HepG2 (cell line): ENCODE measurements around the gene KAT14. TPM values are rescaled to one million over a fixed set of nuclear protein-coding genes. Genes with fewer than 3 reads are reported as not detected.
A peak's percentile ranks its signal among the peaks of the same experiment; 100 is the strongest.

Experiments used
- FOXA1 ChIP-seq, 2 experiments: fragments of 450-650 bp in 1 of 2; sonication (generic) in 1 of 2; formaldehyde crosslinking in 1 of 2; IDR thresholded peaks; 2 replicates each; pipeline versions ENCODE4 v1.4.0 to v1.6.1; 2016 to 2020; ENCODE audit warnings: missing genetic modification reagents in 1 of 2
- FOXA3 ChIP-seq: IDR thresholded peaks from 2 replicates; pipeline ENCODE4 v1.6.1; 2016; ENCODE audit warnings: missing genetic modification reagents, missing compliant biosample characterization
- GTF2F1 ChIP-seq: fragments of 150-350 bp; IDR thresholded peaks from 2 replicates; pipeline ENCODE4 v1.6.1; 2014; ENCODE audit warnings: low read length
- HNRNPLL ChIP-seq: fragments of 200-400 bp; formaldehyde crosslinking; IDR thresholded peaks from 2 replicates; pipeline ENCODE4 v1.6.1; 2017; ENCODE audit warnings: mild to moderate bottlenecking, low read depth, low read length; ENCODE audit not compliant: poor library complexity, severe bottlenecking
- KDM6A ChIP-seq: IDR thresholded peaks from 2 replicates; pipeline ENCODE4 v1.6.1; 2016; ENCODE audit warnings: low read depth
- LCORL ChIP-seq, 2 experiments: fragments of 450-650 bp in 1 of 2; sonication (generic) in 1 of 2; formaldehyde crosslinking in 1 of 2; IDR thresholded peaks; 2 replicates each; pipeline versions ENCODE4 v1.5.0 to v1.6.1; 2017 to 2020; ENCODE audit warnings: antibody characterized with exemption in 1 of 2, missing genetic modification reagents in 1 of 2
- MNT ChIP-seq: fragments of 450-650 bp; IDR thresholded peaks from 2 replicates; pipeline ENCODE4 v1.6.1; 2016
- MYPOP ChIP-seq: sonication (generic); formaldehyde crosslinking; IDR thresholded peaks from 2 replicates; pipeline ENCODE4 v1.8.1; 2023; ENCODE audit warnings: mild to moderate bottlenecking, moderate library complexity, missing genetic modification reagents
- NRL ChIP-seq: sonication (generic); formaldehyde crosslinking; IDR thresholded peaks from 2 replicates; pipeline ENCODE4 v1.5.0; 2020; ENCODE audit warnings: missing genetic modification reagents, mild to moderate bottlenecking, moderate library complexity, borderline replicate concordance
- PBX3 ChIP-seq: sonication (generic); formaldehyde crosslinking; IDR thresholded peaks from 2 replicates; pipeline ENCODE4 v1.8.1; 2023; ENCODE audit warnings: missing genetic modification reagents, inconsistent platforms, borderline replicate concordance
- REXO4 ChIP-seq: sonication (generic); formaldehyde crosslinking; IDR thresholded peaks from 2 replicates; pipeline ENCODE4 v1.8.0; 2022; ENCODE audit warnings: missing genetic modification reagents, mild to moderate bottlenecking, borderline replicate concordance
- SIN3B ChIP-seq: fragments of 150-350 bp; IDR thresholded peaks from 2 replicates; pipeline ENCODE4 v1.6.1; 2014; ENCODE audit warnings: low read length
- SUZ12 ChIP-seq: fragments of 150-350 bp; IDR thresholded peaks from 2 replicates; pipeline ENCODE4 v1.6.1; 2014; ENCODE audit warnings: low read depth, low read length
- TBX2 ChIP-seq: sonication (generic); formaldehyde crosslinking; IDR thresholded peaks from 2 replicates; pipeline ENCODE4 v1.5.0; 2020; ENCODE audit warnings: missing genetic modification reagents, mild to moderate bottlenecking, borderline replicate concordance
- U2AF2 ChIP-seq: fragments of 200-400 bp; formaldehyde crosslinking; IDR thresholded peaks from 2 replicates; pipeline ENCODE4 v1.6.1; 2017; ENCODE audit warnings: low read depth, mild to moderate bottlenecking, low read length
- ZBTB8A ChIP-seq: sonication (generic); formaldehyde crosslinking; IDR thresholded peaks from 2 replicates; pipeline ENCODE4 v1.4.0; 2020; ENCODE audit warnings: mild to moderate bottlenecking, low read depth, missing genetic modification reagents, borderline replicate concordance
- ZNF136 ChIP-seq: sonication (generic); formaldehyde crosslinking; IDR thresholded peaks from 2 replicates; pipeline ENCODE4 v1.8.1; 2022; ENCODE audit warnings: low read depth, mild to moderate bottlenecking, moderate library complexity, missing genetic modification reagents
- ZNF577 ChIP-seq: sonication (generic); formaldehyde crosslinking; IDR thresholded peaks from 2 replicates; pipeline ENCODE4 v1.4.0; 2020; ENCODE audit warnings: mild to moderate bottlenecking, low read depth, missing genetic modification reagents, borderline replicate concordance
- ZNF614 ChIP-seq: IDR thresholded peaks from 2 replicates; pipeline ENCODE4 v1.6.1; 2018; ENCODE audit warnings: missing biosample characterization, missing genetic modification reagents, inconsistent platforms, borderline replicate concordance
- ZSCAN9 ChIP-seq: IDR thresholded peaks from 2 replicates; pipeline ENCODE4 v1.6.1; 2016; ENCODE audit warnings: borderline replicate concordance
- polyA plus RNA-seq, 8 experiments: library from polyadenylated mRNA; depleted of rRNA in 3 of 8; stranded (reverse) in 7 of 8; unstranded in 1 of 8; fragments of >200 nt; fragmentation: Illumina TruSeq in 4 of 8; extraction: Trizol in 4 of 8; gene quantifications; 2 replicates each; pipeline versions ENCODE4 v1.2.1 to v1.2.3, GENCODE V29; 2011 to 2016; ENCODE audit warnings: low read depth in 4 of 8, missing spikeins in 1 of 8, mixed read lengths in 1 of 8; ENCODE audit not compliant: insufficient read depth in 1 of 8
- total RNA-seq, 5 experiments: library from RNA; depleted of rRNA; stranded (reverse); fragments of >200 nt; fragmentation: Illumina TruSeq; extraction: Trizol; gene quantifications; 2 replicates each; pipeline ENCODE4 v1.2.3, GENCODE V29; 2016; ENCODE audit warnings: low read depth in 1 of 5

Gene KAT14
- total and polyA plus RNA-seq, 2 of the 13 experiments (the other 11 are each of a cell fraction or from before 2014, with no cell fraction given): 5.1 to 15.1 TPM

GRCh38 chr20:18137412-18138265 is at the start of gene KAT14, which contains the start of gene PET117 (continued):
- TF ChIP-seq SUZ12 (no peak), KDM6A (CRISPR knock-in tag) (no peak; the same call in 1 of the 2 replicates), GTF2F1 (peak; percentile 40; the same call in 1 of the 2 replicates), ZNF577 (0 out of 2 replicates have a peak, but pooled peaks have one; percentile 91), LCORL (IDR thresholded peaks at IDR 0.05) (peak; percentile 78), LCORL (CRISPR knock-in tag; IDR thresholded peaks at IDR 0.05) (peak; percentile 75), ZSCAN9 (CRISPR knock-in tag) (peak; percentile 93), NRL (CRISPR knock-in tag) (peak; percentile 99), FOXA1 (IDR thresholded peaks at IDR 0.05) (no peak), FOXA1 (CRISPR knock-in tag; IDR thresholded peaks at IDR 0.05) (peak; percentile 77), ZNF136 (CRISPR knock-in tag) (peak; percentile 98; the same call in 1 of the 2 replicates), SIN3B (peak; percentile 51; the same call in 1 of the 2 replicates), MNT (peak; percentile 80), ZBTB8A (CRISPR knock-in tag) (no peak), PBX3 (CRISPR knock-in tag) (peak; percentile 95), TBX2 (CRISPR knock-in tag) (peak; percentile 98), ZNF614 (CRISPR knock-in tag) (peak; percentile 89; the same call in 1 of the 2 replicates), HNRNPLL (peak; percentile 100), FOXA3 (CRISPR knock-in tag) (peak; percentile 67), MYPOP (CRISPR knock-in tag) (peak; percentile 99), REXO4 (CRISPR knock-in tag) (peak; percentile 70), U2AF2 (no peak; the same call in 1 of the 2 replicates)
